ENCODE measurements around the gene TRAF1.

GRCh38 chr9:120875643-120875953, 51.0 kb downstream of the TRAF1 start:
- TF ChIP-seq CTCF (conservative IDR thresholded peaks at IDR 0.05 in 1 of 2, IDR thresholded peaks at IDR 0.05 in 1 of 2; ENCODE audit: low read depth in 1 of 2, low read length in 2 of 2), result no peak
- no peak for TF ChIP-seq EZH2 (IDR thresholded peaks at IDR 0.05; ENCODE audit: low read length, missing control alignments)
